HEK293T (cell line): ENCODE data around the gene TRIM43.
"Not testable (repeated sequence)": the region's sequence is repeated elsewhere in the genome, so short reads cannot be mapped to it uniquely, and the experiment has no call there.

Source experiments
- FOXK2 ChIP-seq: fragments of 450-650 bp; IDR thresholded peaks from 2 replicates; pipeline ENCODE4 v1.6.1; 2016; ENCODE audit warnings: mild to moderate bottlenecking
- SP1 ChIP-seq: fragments of 450-650 bp; IDR thresholded peaks from 2 replicates; pipeline ENCODE4 v1.6.1; 2017

DNA sequence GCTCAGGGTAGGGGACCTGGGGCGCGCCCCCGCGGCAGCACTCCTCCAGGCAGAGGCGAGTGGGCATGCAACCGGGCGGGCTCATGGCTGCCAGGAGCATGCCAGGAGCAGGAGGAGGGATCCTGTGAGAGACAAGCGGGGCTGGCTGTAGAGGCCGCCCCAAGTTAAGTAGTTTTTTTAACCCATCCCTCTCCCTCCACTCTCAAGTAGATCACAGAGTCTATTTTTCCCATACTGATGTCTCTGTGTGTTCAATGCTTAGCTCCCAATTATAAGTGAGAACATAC is 49.4 kb downstream of the TRIM43 start:
- not testable (repeated sequence) for TF ChIP-seq FOXK2, SP1
